ENCODE measurements around the gene GABRG3. TPM values are rescaled to one million over a fixed set of nuclear protein-coding genes. Genes with fewer than 3 reads are reported as not detected.

The GABRG3 gene
- total and polyA plus RNA-seq, 10 of the 15 experiments (the other 5 are each of a cell fraction or from before 2014, with no cell fraction given), result 0.15 TPM; not detected in 9

DNA sequence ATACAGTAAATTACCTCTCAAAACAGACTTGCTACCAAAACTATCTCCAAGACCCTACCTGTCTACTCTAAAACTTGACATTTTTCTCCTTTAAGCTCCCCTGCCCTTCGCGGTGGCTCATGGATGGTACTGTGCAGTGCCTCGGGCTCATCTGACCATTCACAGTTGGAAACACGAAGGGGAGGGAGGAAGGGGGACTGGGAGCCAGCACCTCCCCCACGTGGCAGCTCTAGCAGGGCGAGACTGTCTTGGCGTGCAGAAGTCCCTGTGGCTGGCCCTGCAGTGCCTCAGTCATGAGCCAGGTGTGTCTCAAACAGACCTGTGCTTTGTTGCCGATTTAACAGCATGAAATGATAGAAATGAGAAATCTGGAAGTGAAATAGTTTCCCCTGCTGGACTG, 372.0 kb downstream of the GABRG3 start:
- ChIA-PET SMC1A (ENCODE audit: uncharacterized antibody, unreplicated experiment) (no interaction called here), CTCF (no interaction called here)
- TF ChIP-seq RELA (IDR thresholded peaks at IDR 0.05; ENCODE audit: borderline replicate concordance, partially characterized antibody), result no peak
- no peak for TF ChIP-seq HSF1 (IDR thresholded peaks at IDR 0.05; ENCODE audit: low read depth, low read length)
- TF ChIP-seq MEF2B (IDR thresholded peaks at IDR 0.05; ENCODE audit: partially characterized antibody, poor library complexity, severe bottlenecking), result no peak
- TF ChIP-seq, protein P1, sequence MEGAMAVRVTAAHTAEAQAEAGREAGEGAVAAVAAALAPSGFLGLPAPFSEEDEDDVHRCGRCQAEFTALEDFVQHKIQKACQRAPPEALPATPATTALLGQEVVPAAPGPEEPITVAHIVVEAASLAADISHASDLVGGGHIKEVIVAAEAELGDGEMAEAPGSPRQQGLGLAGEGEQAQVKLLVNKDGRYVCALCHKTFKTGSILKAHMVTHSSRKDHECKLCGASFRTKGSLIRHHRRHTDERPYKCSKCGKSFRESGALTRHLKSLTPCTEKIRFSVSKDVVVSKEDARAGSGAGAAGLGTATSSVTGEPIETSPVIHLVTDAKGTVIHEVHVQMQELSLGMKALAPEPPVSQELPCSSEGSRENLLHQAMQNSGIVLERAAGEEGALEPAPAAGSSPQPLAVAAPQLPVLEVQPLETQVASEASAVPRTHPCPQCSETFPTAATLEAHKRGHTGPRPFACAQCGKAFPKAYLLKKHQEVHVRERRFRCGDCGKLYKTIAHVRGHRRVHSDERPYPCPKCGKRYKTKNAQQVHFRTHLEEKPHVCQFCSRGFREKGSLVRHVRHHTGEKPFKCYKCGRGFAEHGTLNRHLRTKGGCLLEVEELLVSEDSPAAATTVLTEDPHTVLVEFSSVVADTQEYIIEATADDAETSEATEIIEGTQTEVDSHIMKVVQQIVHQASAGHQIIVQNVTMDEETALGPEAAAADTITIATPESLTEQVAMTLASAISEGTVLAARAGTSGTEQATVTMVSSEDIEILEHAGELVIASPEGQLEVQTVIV (IDR thresholded peaks at IDR 0.05; ENCODE audit: borderline replicate concordance, partially characterized antibody), result no peak
- TF ChIP-seq TAF1 (IDR thresholded peaks at IDR 0.05; ENCODE audit: borderline replicate concordance, low read depth, low read length), result no peak
- no peak for TF ChIP-seq NKRF (conservative IDR thresholded peaks at IDR 0.05)
- no peak for TF ChIP-seq RFX5 (IDR thresholded peaks at IDR 0.05; ENCODE audit: low read depth, low read length)
- no peak for TF ChIP-seq ZBTB4 (CRISPR knock-in tag; IDR thresholded peaks at IDR 0.05)
- no peak for TF ChIP-seq IRF4 (IDR thresholded peaks at IDR 0.05; ENCODE audit: low read depth, low read length)
- TF ChIP-seq MYC (IDR thresholded peaks at IDR 0.05; ENCODE audit: insufficient read depth, insufficient read length, insufficient replicate concordance, low read length, severe bottlenecking), result no peak
- no peak for TF ChIP-seq ZNF384 (IDR thresholded peaks at IDR 0.05; ENCODE audit: borderline replicate concordance, low read depth, low read length)
- TF ChIP-seq BMI1 (IDR thresholded peaks at IDR 0.05; ENCODE audit: borderline replicate concordance), result no peak
- TF ChIP-seq WRNIP1 (IDR thresholded peaks at IDR 0.05; ENCODE audit: borderline replicate concordance, low read depth, low read length), result no peak
- no peak for TF ChIP-seq LARP7 (IDR thresholded peaks at IDR 0.05)
- no peak for TF ChIP-seq KLF5 (IDR thresholded peaks at IDR 0.05; ENCODE audit: partially characterized antibody)

More for the DNA sequence above, 372.0 kb downstream of the GABRG3 start:
- Histone ChIP-seq H3K4me2 (ENCODE audit: control insufficient read depth, insufficient read depth) (no peak overlapping the region), H3K4me3 (no peak overlapping the region), H3K9ac (ENCODE audit: control insufficient read depth, insufficient read depth, low read length) (no peak overlapping the region), H4K20me1 (ENCODE audit: control insufficient read depth, insufficient read depth) (no peaks in the 10 kb centered on the region), H2AFZ (ENCODE audit: control insufficient read depth, low read depth, low read length) (no peak overlapping the region), H3K27ac (ENCODE audit: control insufficient read depth, insufficient read depth) (no peak overlapping the region), H3K27me3 (replicated peaks in 1 of 2; ENCODE audit: control insufficient read depth in 2 of 2, insufficient read depth in 2 of 2, low read length in 1 of 2) (no peaks in the 10 kb centered on the region), H3K9me3 (replicated peaks; ENCODE audit: control insufficient read depth, insufficient read depth, low read length) (no peaks in the 10 kb centered on the region; the same call in 2 of the 3 replicates), H3K36me3 (ENCODE audit: control insufficient read depth in 2 of 2, insufficient read depth in 2 of 2, low read length in 1 of 2) (no peaks in the 10 kb centered on the region), H3K79me2 (ENCODE audit: control insufficient read depth, insufficient read depth, low read length) (no peaks in the 10 kb centered on the region), H3K4me1 (ENCODE audit: control insufficient read depth, insufficient read depth, low read length) (no peaks in the 10 kb centered on the region)
- no peak for FAIRE-seq
- ChIA-PET POLR2A (no interaction called here), RAD21 (ENCODE audit: unreplicated experiment) (no interaction called here)
- no peak for ATAC-seq
- WGBS (ENCODE audit: insufficient coverage, insufficient replicate concordance, low lambda C conversion rate, missing lambda C conversion rate), result 31% methylated on average over 8 of the region's 8 CpGs
- in situ Hi-C loops (cut with MboI) (no loop called here), intact Hi-C loops (cut with micrococcal nuclease; ENCODE audit: unreplicated experiment) (no loop called here)
- no TSS peak for BruUV-seq (replicated peaks)
- DNase-seq (ENCODE audit: low read depth, low spot score), result no peak
